HCT116 (cell line): Measurements from ENCODE around the gene ZNF592. TPM values are rescaled to one million over a fixed set of nuclear protein-coding genes. Genes with fewer than 3 reads are reported as not detected.

Experiments
- ATAC-seq: fragments of 200-7000 bp; cut with Tn5 transposase; 2 replicates; pipeline ENCODE4 v1.9.1; 2020; ENCODE audit warnings: mild to moderate bottlenecking, moderate library complexity
- BruUV-seq: library from RNA; stranded (reverse); fragments of 400-500 nt; replicated peaks from 2 replicates; lab custom pipeline; 2021; lab: Mats Ljungman, UMichigan
- CTCF ChIA-PET: fragments of 300-600 bp; sonication (Branson Sonifier 250); formaldehyde crosslinking; loops from one replicate; lab custom pipeline; 2021; ENCODE audit warnings: antibody characterized with exemption; lab: Charles Lee
- POLR2A ChIA-PET: fragments of 300-600, 350-600 bp; sonication (Branson Sonifier 250); formaldehyde crosslinking; loops from one replicate; lab custom pipeline; 2021; ENCODE audit warnings: antibody characterized with exemption; lab: Charles Lee
- RAD21 ChIA-PET, 2 experiments: fragments of 300-600 bp; sonication (Branson Sonifier 250); formaldehyde crosslinking; loops; one replicate each; lab custom pipeline; 2023; ENCODE audit warnings: low total read pairs in 2 of 2; ENCODE audit not compliant: uncharacterized antibody in 2 of 2, unreplicated experiment in 2 of 2, low non-redundant PET in 1 of 2; lab: Charles Lee
- DNase-seq: peaks from one replicate; pipeline ENCODE4 v3.0.0-alpha.2; 2010; ENCODE audit warnings: low read depth, low spot score
- H2AFZ ChIP-seq: fragments of 200-600 bp; shearing (Covaris generic), sonication (generic); 2 replicates; pipeline ENCODE4 v1.6.1; 2017; ENCODE audit warnings: low read depth, mixed run types, mixed read lengths, antibody characterized with exemption, low read length; ENCODE audit not compliant: poor library complexity, severe bottlenecking
- H3K27ac ChIP-seq: 2 replicates; pipeline ENCODE4 v1.5.1; 2012; ENCODE audit warnings: low read depth, low read length
- H3K27me3 ChIP-seq: fragments of 200-600 bp; sonication (generic); 2 replicates; pipeline ENCODE4 v1.6.1; 2016; ENCODE audit warnings: mixed run types, low read length, mixed read lengths; ENCODE audit not compliant: insufficient read depth
- H3K36me3 ChIP-seq, 2 experiments: fragments of 200-500 bp in 1 of 2; fragments of 200-600 bp in 1 of 2; sonication (Bioruptor generic) in 1 of 2; sonication (generic) in 1 of 2; 2 replicates each; pipeline versions ENCODE4 v1.5.1 to v1.6.1; 2014 to 2016; ENCODE audit warnings: low read length in 2 of 2, inconsistent platforms in 1 of 2, mixed read lengths in 1 of 2, mixed run types in 1 of 2; ENCODE audit not compliant: insufficient read depth in 2 of 2, control insufficient read depth in 1 of 2
- H3K4me1 ChIP-seq, 2 experiments: fragments of 200-600 bp in 1 of 2; sonication (generic) in 1 of 2; 2 replicates each; pipeline versions ENCODE4 v1.5.1 to v1.6.1; 2012 to 2017; ENCODE audit warnings: low read length in 2 of 2, inconsistent platforms in 1 of 2, mild to moderate bottlenecking in 1 of 2, mixed read lengths in 1 of 2, mixed run types in 1 of 2, moderate library complexity in 1 of 2; ENCODE audit not compliant: insufficient read depth in 2 of 2, control insufficient read depth in 1 of 2
- H3K4me2 ChIP-seq: fragments of 200-600 bp; sonication (generic); 2 replicates; pipeline ENCODE4 v1.6.1; 2017; ENCODE audit warnings: mixed run types, low read length, mixed read lengths
- H3K4me3 ChIP-seq, 2 experiments: fragments of 200-600 bp in 1 of 2; sonication (generic) in 1 of 2; replicated peaks in 1 of 2; 2 replicates each; pipeline ENCODE4 v1.5.1; 2011 to 2016; ENCODE audit warnings: low read length in 2 of 2, control low read depth in 1 of 2, low read depth in 1 of 2, mild to moderate bottlenecking in 1 of 2, mixed read lengths in 1 of 2, mixed run types in 1 of 2
- H3K79me2 ChIP-seq: fragments of 200-600 bp; sonication (generic); 2 replicates; pipeline ENCODE4 v1.6.1; 2017; ENCODE audit warnings: mild to moderate bottlenecking, mixed run types, low read length, moderate library complexity, mixed read lengths; ENCODE audit not compliant: insufficient read depth
- H3K9ac ChIP-seq: fragments of 200-600 bp; sonication (generic); 2 replicates; pipeline ENCODE4 v1.6.1; 2016; ENCODE audit warnings: low read length, mixed read lengths
- H3K9me2 ChIP-seq: fragments of 200-600 bp; sonication (generic), shearing (Covaris generic); 2 replicates; pipeline ENCODE4 v1.6.1; 2017; ENCODE audit warnings: mixed run types, mild to moderate bottlenecking, moderate library complexity; ENCODE audit not compliant: insufficient read depth
- H3K9me3 ChIP-seq, 2 experiments: fragments of 200-500 bp in 1 of 2; fragments of 200-600 bp in 1 of 2; sonication (Bioruptor generic) in 1 of 2; sonication (generic) in 1 of 2; 2 replicates each; pipeline ENCODE4 v1.6.1; 2014 to 2017; ENCODE audit warnings: low read length in 2 of 2, mixed read lengths in 2 of 2, inconsistent platforms in 1 of 2, low read depth in 1 of 2, mild to moderate bottlenecking in 1 of 2, mixed run types in 1 of 2, moderate library complexity in 1 of 2; ENCODE audit not compliant: control insufficient read depth in 1 of 2, insufficient read depth in 1 of 2
- H4K20me1 ChIP-seq: fragments of 200-600 bp; sonication (generic), shearing (Covaris generic); 2 replicates; pipeline ENCODE4 v1.6.1; 2017; ENCODE audit warnings: mixed run types, mild to moderate bottlenecking, moderate library complexity; ENCODE audit not compliant: insufficient read depth
- CBX3 ChIP-seq: IDR thresholded peaks from 2 replicates; pipeline ENCODE4 v1.6.1; 2012; ENCODE audit warnings: low read depth
- CEBPB ChIP-seq: IDR thresholded peaks from 2 replicates; pipeline ENCODE4 v1.6.1; 2012; ENCODE audit warnings: low read depth
- EGR1 ChIP-seq: IDR thresholded peaks from 2 replicates; pipeline ENCODE4 v1.6.1; 2012; ENCODE audit warnings: low read depth
- EZH2 ChIP-seq: fragments of 200-600 bp; sonication (generic); IDR thresholded peaks from 2 replicates; pipeline ENCODE4 v1.6.1; 2017; ENCODE audit warnings: antibody characterized with exemption, mixed run types
- EZH2phosphoT487 ChIP-seq: fragments of 200-600 bp; IDR thresholded peaks from 2 replicates; pipeline ENCODE4 v1.6.1; 2018; ENCODE audit warnings: antibody characterized with exemption, borderline replicate concordance
- FOSL1 ChIP-seq: IDR thresholded peaks from 2 replicates; pipeline ENCODE4 v1.6.1; 2012; ENCODE audit warnings: low read depth
- POLR2A ChIP-seq: IDR thresholded peaks from 2 replicates; pipeline ENCODE4 v1.7.0; 2011; ENCODE audit warnings: borderline replicate concordance; ENCODE audit not compliant: insufficient read depth, insufficient read length; ENCODE audit errors: extremely low read depth
- POLR2AphosphoS5 ChIP-seq: IDR thresholded peaks from 2 replicates; pipeline ENCODE4 v1.6.1; 2011; ENCODE audit warnings: mild to moderate bottlenecking, low read depth, low read length, moderate library complexity
- RAD21 ChIP-seq: IDR thresholded peaks from 2 replicates; pipeline ENCODE4 v1.6.1; 2012; ENCODE audit warnings: low read depth, mild to moderate bottlenecking
- SIN3A ChIP-seq: IDR thresholded peaks from 2 replicates; pipeline ENCODE4 v1.6.1; 2012; ENCODE audit warnings: low read depth
- SP1 ChIP-seq: IDR thresholded peaks from 2 replicates; pipeline ENCODE4 v1.6.1; 2012; ENCODE audit warnings: low read depth
- SRF ChIP-seq: IDR thresholded peaks from 2 replicates; pipeline ENCODE4 v1.6.1; 2012; ENCODE audit warnings: low read depth
- TCF7L2 ChIP-seq: IDR thresholded peaks from 2 replicates; pipeline ENCODE4 v1.7.0; 2011; ENCODE audit warnings: borderline replicate concordance, inconsistent platforms; ENCODE audit not compliant: insufficient read depth, insufficient read length; ENCODE audit errors: extremely low read depth
- YY1 ChIP-seq: IDR thresholded peaks from 2 replicates; pipeline ENCODE4 v1.6.1; 2011; ENCODE audit warnings: low read length, low read depth, moderate library complexity, mild to moderate bottlenecking; ENCODE audit not compliant: insufficient replicate concordance; ENCODE audit errors: extremely low read depth
- ZFX ChIP-seq: fragments of 450-650 bp; IDR thresholded peaks from 2 replicates; pipeline ENCODE4 v1.6.1; 2017
- ZNF274 ChIP-seq: fragments of 200-500 bp; sonication (Bioruptor generic); IDR thresholded peaks from 2 replicates; pipeline ENCODE4 v1.6.1; 2014; ENCODE audit warnings: mild to moderate bottlenecking, low read depth, low read length, inconsistent platforms
- intact Hi-C: fragments of 100-400 bp; cut with micrococcal nuclease; formaldehyde crosslinking; loops from 2 replicates; pipeline ENCODE4 v1.10.0; 2022
- total RNA-seq: library from RNA; stranded (reverse); gene quantifications from one replicate; pipeline ENCODE4 v1.2.1, GENCODE V29; 2021; ENCODE audit not compliant: unreplicated experiment
- TF ChIP-seq, protein P1 (sequence below): IDR thresholded peaks from 2 replicates; pipeline ENCODE4 v1.6.1; 2011; ENCODE audit warnings: mild to moderate bottlenecking, low read length, moderate library complexity; ENCODE audit not compliant: insufficient replicate concordance; ENCODE audit errors: extremely low read depth
- TF ChIP-seq, protein P2 (sequence below): IDR thresholded peaks from 2 replicates; pipeline ENCODE4 v1.6.1; 2012
- TF ChIP-seq, protein P3 (sequence below): IDR thresholded peaks from 2 replicates; pipeline ENCODE4 v1.6.1; 2012

Gene ZNF592
- total RNA-seq, 1 experiment from 2014 or later, result 26.4 TPM

DNA sequence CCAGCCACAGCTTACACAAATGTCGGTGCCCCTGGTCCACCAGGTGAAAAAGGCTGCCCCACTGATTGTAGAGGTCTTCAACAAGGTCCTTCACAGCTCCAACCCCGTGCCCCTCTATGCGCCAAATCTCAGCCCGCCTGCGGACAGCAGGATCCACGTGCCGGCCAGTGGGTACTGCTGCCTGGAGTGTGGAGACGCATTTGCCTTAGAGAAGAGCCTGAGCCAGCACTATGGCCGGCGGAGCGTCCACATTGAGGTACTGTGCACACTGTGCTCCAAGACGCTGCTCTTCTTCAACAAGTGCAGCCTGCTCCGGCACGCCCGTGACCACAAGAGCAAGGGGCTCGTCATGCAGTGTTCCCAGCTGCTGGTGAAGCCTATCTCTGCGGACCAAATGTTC, 35.9 kb downstream of the ZNF592 start:
- intact Hi-C loops, result no loop called here
- no peak for TF ChIP-seq ZFX
- TF ChIP-seq EGR1, result no peak
- no peak for TF ChIP-seq YY1
- no peak for TF ChIP-seq SRF
- no peak for TF ChIP-seq FOSL1
- TF ChIP-seq, protein P1, sequence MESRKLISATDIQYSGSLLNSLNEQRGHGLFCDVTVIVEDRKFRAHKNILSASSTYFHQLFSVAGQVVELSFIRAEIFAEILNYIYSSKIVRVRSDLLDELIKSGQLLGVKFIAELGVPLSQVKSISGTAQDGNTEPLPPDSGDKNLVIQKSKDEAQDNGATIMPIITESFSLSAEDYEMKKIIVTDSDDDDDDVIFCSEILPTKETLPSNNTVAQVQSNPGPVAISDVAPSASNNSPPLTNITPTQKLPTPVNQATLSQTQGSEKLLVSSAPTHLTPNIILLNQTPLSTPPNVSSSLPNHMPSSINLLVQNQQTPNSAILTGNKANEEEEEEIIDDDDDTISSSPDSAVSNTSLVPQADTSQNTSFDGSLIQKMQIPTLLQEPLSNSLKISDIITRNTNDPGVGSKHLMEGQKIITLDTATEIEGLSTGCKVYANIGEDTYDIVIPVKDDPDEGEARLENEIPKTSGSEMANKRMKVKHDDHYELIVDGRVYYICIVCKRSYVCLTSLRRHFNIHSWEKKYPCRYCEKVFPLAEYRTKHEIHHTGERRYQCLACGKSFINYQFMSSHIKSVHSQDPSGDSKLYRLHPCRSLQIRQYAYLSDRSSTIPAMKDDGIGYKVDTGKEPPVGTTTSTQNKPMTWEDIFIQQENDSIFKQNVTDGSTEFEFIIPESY, result no peak
- TF ChIP-seq CBX3, result no peak
- no peak for TF ChIP-seq EZH2phosphoT487
- Histone ChIP-seq H3K36me3 (peaks cover 12 to 33% of the 10 kb centered on the region in 2 experiments; a peak in 2 of 4 replicates), H3K9me2 (no peaks in the 10 kb centered on the region), H3K4me2 (no peak overlapping the region), H4K20me1 (no peaks in the 10 kb centered on the region), H3K79me2 (peaks cover 72% of the 10 kb centered on the region), H2AFZ (no peak overlapping the region), H3K27ac (no peak overlapping the region), H3K9ac (no peak overlapping the region), H3K27me3 (no peaks in the 10 kb centered on the region), H3K4me1 (no peaks in the 10 kb centered on the region), H3K4me3 (no peak overlapping the region), H3K9me3 (no peaks in the 10 kb centered on the region)
- ATAC-seq (no peak), DNase-seq (no peak)
- ChIA-PET CTCF (no interaction called here), RAD21 (no interaction called here), POLR2A (no interaction called here)
- no TSS peak for BruUV-seq

DNA sequence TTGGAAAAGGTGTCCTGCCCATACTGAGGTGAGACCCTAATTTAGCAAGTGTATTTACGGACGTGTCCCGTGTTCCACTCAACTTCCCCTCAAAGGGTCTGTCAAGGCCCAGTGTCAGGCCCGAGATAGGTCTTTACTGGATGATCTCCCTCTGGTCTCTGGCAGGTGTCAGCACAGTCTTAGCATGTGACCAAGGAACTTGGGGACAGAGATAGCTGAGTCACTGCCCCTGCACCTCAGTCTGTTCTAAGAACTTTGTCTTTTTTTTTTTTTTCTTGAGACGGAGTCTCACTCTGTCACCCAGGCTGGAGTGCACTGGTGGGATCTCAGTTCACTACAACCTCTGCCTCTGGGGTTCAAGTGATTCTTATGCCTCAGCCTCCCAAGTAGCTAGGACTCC, 36.7 kb downstream of the ZNF592 start:
- H3K4me3 ChIP-seq, result no peak overlapping the region
- ChIA-PET RAD21 (no interaction called here), POLR2A (no interaction called here), CTCF (no interaction called here)
- DNase-seq (no peak), ATAC-seq (no peak)
- no peaks in the 10 kb centered on the region for H3K4me1 ChIP-seq
- no peak overlapping the region for H3K9ac ChIP-seq
- H3K27me3 ChIP-seq, result no peaks in the 10 kb centered on the region
- no peaks in the 10 kb centered on the region for H3K9me3 ChIP-seq
- H4K20me1 ChIP-seq, result no peaks in the 10 kb centered on the region
- peaks cover 12 to 33% of the 10 kb centered on the region in 2 experiments; a peak in 2 of 4 replicates for H3K36me3 ChIP-seq
- H3K27ac ChIP-seq, result no peak overlapping the region
- H2AFZ ChIP-seq, result no peak overlapping the region
- no peak overlapping the region for H3K4me2 ChIP-seq
- BruUV-seq, result no TSS peak
- H3K9me2 ChIP-seq, result no peaks in the 10 kb centered on the region
- intact Hi-C loops, result no loop called here
- H3K79me2 ChIP-seq, result peaks cover 72% of the 10 kb centered on the region
- TF ChIP-seq CEBPB, result no peak
- TF ChIP-seq RAD21, result no peak
- no peak for TF ChIP-seq POLR2A
- TF ChIP-seq EGR1, result no peak
- TF ChIP-seq, protein P2, sequence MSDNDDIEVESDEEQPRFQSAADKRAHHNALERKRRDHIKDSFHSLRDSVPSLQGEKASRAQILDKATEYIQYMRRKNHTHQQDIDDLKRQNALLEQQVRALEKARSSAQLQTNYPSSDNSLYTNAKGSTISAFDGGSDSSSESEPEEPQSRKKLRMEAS, result no peak
- TF ChIP-seq TCF7L2, result no peak
- TF ChIP-seq POLR2AphosphoS5, result no peak
- TF ChIP-seq SIN3A, result no peak
- no peak for TF ChIP-seq CBX3
- TF ChIP-seq ZNF274, result no peak
- TF ChIP-seq SP1, result no peak
- TF ChIP-seq, protein P3, sequence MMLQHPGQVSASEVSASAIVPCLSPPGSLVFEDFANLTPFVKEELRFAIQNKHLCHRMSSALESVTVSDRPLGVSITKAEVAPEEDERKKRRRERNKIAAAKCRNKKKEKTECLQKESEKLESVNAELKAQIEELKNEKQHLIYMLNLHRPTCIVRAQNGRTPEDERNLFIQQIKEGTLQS, result no peak
- TF ChIP-seq ZFX, result no peak
- TF ChIP-seq EZH2, result no peak
